Esophagus (tissue), 2 donors: ENCODE measurements around the gene NAT16. TPM values are rescaled to one million over a fixed set of nuclear protein-coding genes. Genes with fewer than 3 reads are reported as not detected.
"Not testable (repeated sequence)": the region's sequence is repeated elsewhere in the genome, so short reads cannot be mapped to it uniquely, and the experiment has no call there.

Source experiments
- H3K27ac ChIP-seq, 2 donors: one replicate each; pipeline ENCODE4 v1.5.1; 2013; ENCODE audit warnings: low read depth in 2 of 2, mild to moderate bottlenecking in 2 of 2, inconsistent platforms in 1 of 2, low read length in 1 of 2, moderate library complexity in 1 of 2
- H3K27me3 ChIP-seq, 2 donors: one replicate each; pipeline ENCODE4 v1.6.1; 2013; ENCODE audit warnings: low read length in 2 of 2, control low read depth in 1 of 2, mild to moderate bottlenecking in 1 of 2; ENCODE audit not compliant: insufficient read depth in 2 of 2, control insufficient read depth in 1 of 2
- H3K36me3 ChIP-seq, 2 donors: one replicate each; pipeline ENCODE4 v1.6.1; 2013; ENCODE audit warnings: low read length in 1 of 2; ENCODE audit not compliant: control insufficient read depth in 2 of 2, insufficient read depth in 2 of 2
- H3K4me1 ChIP-seq, 2 donors: one replicate each; pipeline ENCODE4 v1.6.1; 2013; ENCODE audit warnings: low read length in 1 of 2; ENCODE audit not compliant: control insufficient read depth in 2 of 2, insufficient read depth in 2 of 2
- H3K4me3 ChIP-seq, 2 donors: one replicate each; pipeline ENCODE4 v1.5.1; 2013; ENCODE audit warnings: low read length in 2 of 2, mild to moderate bottlenecking in 2 of 2, low read depth in 1 of 2, moderate library complexity in 1 of 2
- H3K9me3 ChIP-seq, 2 donors: one replicate each; pipeline ENCODE4 v1.6.1; 2013; ENCODE audit warnings: mild to moderate bottlenecking in 2 of 2, low read depth in 1 of 2, low read length in 1 of 2, moderate library complexity in 1 of 2; ENCODE audit not compliant: control insufficient read depth in 2 of 2, insufficient read depth in 1 of 2
- WGBS, 2 donors: extraction: QIAGEN DNeasy Blood & Tissue Kit; methylation state at CpG; one replicate each; pipeline ENCODE4 v1.1.7; 2013; 5-methylcytosine and 5-hydroxymethylcytosine counted together
- polyA plus RNA-seq, 2 donors: library from polyadenylated mRNA; stranded (reverse); fragments of 200-250 nt; gene quantifications; one replicate each; pipeline ENCODE4 v1.2.3, GENCODE V29; 2013
- donor health status: healthy with polysubstance abuse.
- donor health status: Bipolar disorder and iron deficiency.

NAT16 gene
- polyA plus RNA-seq, 2 donors: not detected

DNA sequence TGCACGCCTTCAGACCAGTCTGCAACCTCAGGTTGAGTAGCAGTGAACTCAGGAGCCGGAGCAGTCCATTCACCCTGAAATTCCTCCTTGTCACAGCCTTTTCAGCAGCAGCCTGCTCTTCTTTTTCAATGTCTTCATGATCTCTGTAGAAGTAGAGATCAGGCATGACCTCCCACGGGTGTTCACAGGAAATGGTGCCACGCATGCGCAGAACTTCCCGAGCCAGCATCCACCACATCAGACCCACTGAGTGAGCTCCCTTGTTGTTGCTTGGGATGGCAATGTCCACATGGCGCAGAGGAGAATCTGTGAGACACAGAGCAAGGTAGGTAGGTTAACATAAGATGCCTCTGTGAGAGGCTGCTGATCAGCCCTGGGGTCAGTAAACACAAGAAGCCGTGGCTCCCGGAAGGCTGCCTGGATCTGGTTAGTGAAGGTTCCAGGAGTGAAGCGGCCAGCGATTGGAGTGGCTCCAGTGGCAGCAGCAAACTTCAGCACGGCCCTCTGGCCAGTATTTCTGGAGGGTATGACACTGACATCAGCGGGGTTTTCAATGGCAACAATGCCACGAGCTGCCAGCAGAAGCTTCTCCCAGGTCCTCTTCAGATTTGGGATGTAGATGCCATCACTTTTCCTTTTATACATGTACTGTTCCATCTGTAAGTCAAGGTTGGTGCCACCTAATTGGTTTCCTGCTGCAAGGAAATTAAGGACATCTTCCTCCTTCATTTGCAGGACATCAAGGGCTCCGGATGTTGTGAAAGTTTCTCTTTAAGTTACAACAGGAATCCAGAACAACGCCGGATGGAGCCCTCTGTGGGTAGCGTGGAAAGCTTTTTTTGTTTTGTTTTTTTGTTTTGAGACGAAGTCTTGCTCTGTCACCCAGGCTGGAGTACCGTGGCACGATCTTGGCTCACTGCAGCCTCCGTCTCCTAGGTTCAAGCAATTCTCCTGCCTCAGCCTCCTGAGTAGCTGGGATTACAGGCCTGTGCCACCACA is 23.9 kb upstream of the NAT16 start:
- H3K27me3 ChIP-seq: peaks cover 0 to 23% of the 10 kb centered on the region in 2 donors
- H3K9me3 ChIP-seq, H3K27ac ChIP-seq, H3K4me1 ChIP-seq, H3K4me3 ChIP-seq, H3K36me3 ChIP-seq: not testable (repeated sequence)
- 64 to 69% methylated on average over 22 of the region's 22 CpGs for WGBS, 2 donors

DNA sequence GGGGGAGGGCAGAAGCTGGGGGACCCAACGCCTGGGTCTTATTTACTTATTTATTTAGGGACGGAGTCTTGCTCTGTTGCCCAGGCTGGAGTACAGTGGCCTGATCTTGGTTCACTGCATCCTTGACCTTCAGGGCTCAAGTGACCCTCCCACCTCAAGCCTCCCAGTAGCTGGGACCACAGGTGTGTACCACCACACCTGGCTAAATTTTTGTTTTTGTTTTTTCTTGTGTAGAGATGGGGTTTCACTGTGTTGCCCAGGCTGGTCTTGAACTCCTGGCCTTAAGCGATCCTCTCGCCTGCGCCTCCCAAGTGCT is 22.5 kb upstream of the NAT16 start:
- Histone ChIP-seq H3K4me3 (no peak overlapping the region), H3K4me1 (peaks cover 0 to 7% of the 10 kb centered on the region in 2 donors), H3K9me3 (no peaks in the 10 kb centered on the region), H3K36me3 (no peaks in the 10 kb centered on the region), H3K27ac (no peak overlapping the region), H3K27me3 (peaks cover 0 to 24% of the 10 kb centered on the region in 2 donors)
- 82 to 83% methylated on average over 5 of the region's 5 CpGs for WGBS, 2 donors

DNA sequence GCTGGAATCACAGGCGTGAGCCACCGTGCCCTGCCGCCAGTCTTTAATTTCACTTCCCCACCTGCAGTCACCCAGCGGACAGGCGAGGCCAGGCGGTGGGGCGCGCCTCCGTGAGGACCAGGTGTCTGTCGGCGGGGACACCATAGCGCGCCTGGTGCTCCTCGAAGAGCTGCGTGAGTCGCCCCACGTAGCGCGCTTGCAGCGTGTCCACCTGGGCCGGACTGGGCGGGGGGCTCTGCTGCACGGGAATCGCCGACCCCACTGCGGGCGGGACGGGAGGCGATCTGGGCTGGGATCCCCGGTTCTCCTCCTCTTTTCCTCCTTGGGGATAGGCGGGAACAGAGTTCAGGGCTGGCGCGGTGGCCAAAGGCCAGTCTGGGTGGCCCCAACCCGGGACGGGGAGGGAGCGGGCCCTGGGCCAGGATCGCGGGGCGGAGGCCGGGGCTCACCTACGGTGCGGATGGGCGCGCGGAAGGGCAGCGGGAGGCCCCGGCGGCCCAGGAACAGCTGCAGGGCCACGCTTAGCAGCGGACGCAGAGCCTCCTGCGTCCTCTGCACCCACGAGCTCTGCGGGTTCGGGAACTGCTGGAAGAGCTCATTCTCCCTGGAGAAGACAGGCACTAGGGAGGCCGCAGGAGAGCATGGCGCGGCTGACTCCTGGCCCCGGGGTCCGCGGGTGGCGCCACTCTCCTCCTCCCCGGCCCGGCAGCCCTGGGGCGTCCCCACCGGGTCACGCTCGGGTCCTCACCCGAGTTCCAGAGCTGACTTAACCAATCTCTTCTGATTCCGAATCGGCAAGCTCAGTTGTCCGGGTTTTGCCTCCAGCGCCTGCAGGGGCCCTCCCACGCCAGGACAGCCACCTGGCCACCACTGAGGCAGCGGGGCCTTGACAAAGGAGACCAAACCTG is 21.9 kb upstream of the NAT16 start:
- WGBS, 2 donors: 8 to 10% methylated on average over 73 to 75 of the region's 75 CpGs
- Histone ChIP-seq H3K4me3 (peak overlapping the region in 1 of 2 donors; percentile 14), H3K9me3 (no peaks in the 10 kb centered on the region), H3K36me3 (no peaks in the 10 kb centered on the region), H3K27me3 (peaks cover 0 to 24% of the 10 kb centered on the region in 2 donors), H3K27ac (no peak overlapping the region), H3K4me1 (peaks cover 0 to 7% of the 10 kb centered on the region in 2 donors)

DNA sequence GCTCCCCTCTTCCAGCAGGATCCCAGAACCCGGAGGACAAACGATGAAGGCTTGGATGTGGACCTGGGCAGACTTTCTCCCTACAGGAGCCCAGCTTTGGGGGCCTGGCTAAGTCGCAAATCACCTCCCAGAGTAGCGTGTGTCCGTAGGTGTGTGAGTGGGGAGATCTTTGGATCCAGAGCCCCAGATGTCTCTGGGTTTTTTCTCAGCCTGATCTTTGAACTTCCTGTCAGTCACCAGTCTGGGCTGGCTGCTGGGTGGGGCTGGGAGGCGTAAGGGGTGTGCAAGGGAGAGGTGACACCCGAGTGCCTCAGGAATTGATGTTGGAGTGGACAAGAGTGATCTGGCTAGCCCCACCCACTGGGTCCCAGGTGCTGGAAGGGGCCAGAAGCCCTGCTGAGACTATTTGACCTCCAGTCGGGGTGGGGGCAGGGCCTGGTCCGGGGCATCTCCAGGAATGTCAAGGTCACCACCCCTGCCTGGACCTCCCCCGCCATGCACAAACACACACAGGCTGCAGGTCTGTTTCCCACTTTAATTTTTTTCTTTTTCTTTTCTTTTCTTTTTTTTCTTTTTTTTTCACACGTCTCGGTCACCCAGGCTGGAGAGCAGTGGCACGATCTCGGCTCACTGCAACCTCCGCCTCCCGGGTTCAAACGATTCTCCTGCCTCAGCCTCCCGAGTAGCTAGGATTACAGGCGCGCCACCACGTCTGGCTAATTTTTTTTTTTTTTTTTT is 20.9 kb upstream of the NAT16 start, which contains the start of gene MOGAT3:
TSS of gene MOGAT3 (minus strand) at position 175 of the 738 bp plus-strand sequence. CDS start 182 bp downstream, outside the sequence.
- H3K4me3 ChIP-seq: peak within 1 kb of the TSS in 1 of 2 donors; percentile 14
- no peak within 1 kb of the TSS for H3K27ac ChIP-seq
- peaks cover 0 to 24% of the 10 kb centered on the region in 2 donors for H3K27me3 ChIP-seq
- H3K36me3 ChIP-seq: no peaks in the 10 kb centered on the region
- peaks cover 0 to 7% of the 10 kb centered on the region in 2 donors for H3K4me1 ChIP-seq
- no peaks in the 10 kb centered on the region for H3K9me3 ChIP-seq
- WGBS, 2 donors: 35 to 36% methylated on average over 21 of the region's 21 CpGs

DNA sequence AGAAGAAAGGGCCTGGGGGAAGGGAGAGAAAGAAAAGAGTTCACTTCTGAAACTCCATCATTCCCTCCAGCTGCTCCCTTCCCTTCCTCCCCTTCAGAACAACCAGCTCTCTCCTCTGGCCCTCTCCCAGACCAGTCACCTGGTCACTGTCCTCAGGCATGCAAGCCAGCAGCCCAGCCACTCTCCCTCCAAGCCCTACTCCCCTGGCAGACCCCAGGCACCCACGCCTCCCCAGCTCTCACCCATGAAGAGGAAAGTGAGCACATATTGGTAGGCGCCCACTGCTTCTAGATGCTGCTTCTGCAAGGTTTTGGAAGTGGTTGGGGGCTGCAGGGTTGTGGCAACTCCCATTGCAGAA is 20.4 kb upstream of the NAT16 start:
- H3K4me1 ChIP-seq: peaks cover 0 to 7% of the 10 kb centered on the region in 2 donors
- no peaks in the 10 kb centered on the region for H3K9me3 ChIP-seq
- WGBS, 2 donors: 80 to 88% methylated on average over 2 of the region's 2 CpGs
- no peaks in the 10 kb centered on the region for H3K36me3 ChIP-seq
- peaks cover 0 to 24% of the 10 kb centered on the region in 2 donors for H3K27me3 ChIP-seq
- H3K4me3 ChIP-seq: no peak overlapping the region
- no peak overlapping the region for H3K27ac ChIP-seq

- H3K4me3 ChIP-seq, H3K4me1 ChIP-seq, H3K9me3 ChIP-seq, H3K27ac ChIP-seq, H3K36me3 ChIP-seq: not testable (repeated sequence)
- WGBS, 2 donors: 86 to 92% methylated on average over 10 of the region's 10 CpGs
- H3K27me3 ChIP-seq: peaks cover 0 to 24% of the 10 kb centered on the region in 2 donors
Observed at GRCh38 chr7:101199522-101199921, 19.4 kb upstream of the NAT16 start.

GRCh38 chr7:101198476-101198875 is 18.4 kb upstream of the NAT16 start:
- Histone ChIP-seq H3K4me1 (peaks cover 0 to 7% of the 10 kb centered on the region in 2 donors), H3K27me3 (peaks cover 0 to 24% of the 10 kb centered on the region in 2 donors), H3K36me3 (no peaks in the 10 kb centered on the region), H3K9me3 (no peaks in the 10 kb centered on the region), H3K4me3 (no peak overlapping the region), H3K27ac (no peak overlapping the region)
- 72 to 79% methylated on average over 14 of the region's 14 CpGs for WGBS, 2 donors

GRCh38 chr7:101197991-101198390 is 17.9 kb upstream of the NAT16 start:
- no peak overlapping the region for H3K4me3 ChIP-seq
- peaks cover 0 to 19% of the 10 kb centered on the region in 2 donors for H3K27me3 ChIP-seq
- H3K36me3 ChIP-seq: no peaks in the 10 kb centered on the region
- H3K4me1 ChIP-seq: peaks cover 0 to 7% of the 10 kb centered on the region in 2 donors
- no peaks in the 10 kb centered on the region for H3K9me3 ChIP-seq
- 77 to 78% methylated on average over 21 of the region's 21 CpGs for WGBS, 2 donors
- H3K27ac ChIP-seq: no peak overlapping the region

DNA sequence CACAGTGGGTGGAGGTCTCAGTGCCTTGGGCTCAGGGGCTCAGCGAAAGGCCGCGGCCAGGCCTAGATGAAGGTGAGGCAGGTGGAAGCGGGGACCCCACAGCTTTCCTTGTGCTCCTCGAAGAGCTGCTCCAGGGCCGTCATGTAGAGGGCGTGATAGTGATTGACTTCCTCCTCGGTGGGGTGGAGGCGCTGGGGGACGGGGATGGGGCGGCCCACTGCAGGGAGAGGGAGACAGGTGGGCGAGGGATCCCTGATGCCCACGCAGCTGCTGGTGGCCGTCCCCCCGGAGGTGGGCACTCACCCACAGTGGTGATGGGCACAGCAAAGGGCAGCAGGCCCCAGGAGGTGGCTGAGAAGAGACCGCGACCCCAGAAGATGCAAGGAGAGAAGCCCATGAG is 15.8 kb upstream of the NAT16 start:
- peaks cover 0 to 4% of the 10 kb centered on the region in 2 donors for H3K27me3 ChIP-seq
- 85 to 87% methylated on average over 17 of the region's 17 CpGs for WGBS, 2 donors
- no peaks in the 10 kb centered on the region for H3K36me3 ChIP-seq

More for the DNA sequence above, 15.8 kb upstream of the NAT16 start:
- no peak overlapping the region for H3K4me3 ChIP-seq
- H3K9me3 ChIP-seq: no peaks in the 10 kb centered on the region
- no peak overlapping the region for H3K27ac ChIP-seq
- H3K4me1 ChIP-seq: no peaks in the 10 kb centered on the region
